K562 (cell line): ENCODE results near the gene NAV2. TPM values are rescaled to one million over a fixed set of nuclear protein-coding genes. Genes with fewer than 3 reads are reported as not detected.

Source experiments
- C11orf30 ChIP-seq: fragments of 450-650 bp; IDR thresholded peaks from 2 replicates; pipeline ENCODE4 v1.6.1; 2016; ENCODE audit warnings: low read depth, mild to moderate bottlenecking
- HNRNPH1 ChIP-seq: fragments of 200-400 bp; formaldehyde crosslinking; optimal IDR thresholded peaks from 2 replicates; pipeline ENCODE3; 2017; ENCODE audit warnings: low read depth, mild to moderate bottlenecking, low read length, moderate library complexity
- POLR2G ChIP-seq: fragments of 200-400 bp; formaldehyde crosslinking; IDR thresholded peaks from 2 replicates; pipeline ENCODE4 v1.6.1; 2017; ENCODE audit warnings: low read depth, mild to moderate bottlenecking, antibody characterized with exemption, low read length, moderate library complexity
- RFX7 ChIP-seq: fragments of 250-450 bp; sonication (Bioruptor Pico); IDR thresholded peaks from 2 replicates; pipeline ENCODE4 v1.5.1; 2021; ENCODE audit warnings: mild to moderate bottlenecking
- SMAD2 ChIP-seq: fragments of 150-350 bp; IDR thresholded peaks from 2 replicates; pipeline ENCODE4 v1.6.1; 2014; ENCODE audit warnings: low read depth, mild to moderate bottlenecking, low read length
- TCFL5 ChIP-seq: fragments of 250-450 bp; sonication (Bioruptor Pico); conservative IDR thresholded peaks from 2 replicates; pipeline ENCODE4 v1.6.1; 2021; ENCODE audit warnings: mild to moderate bottlenecking, moderate library complexity, matching md5 sums
- ZNF263 ChIP-seq: sonication (generic); formaldehyde crosslinking; IDR thresholded peaks from 2 replicates; pipeline ENCODE4 v1.8.0; 2022; ENCODE audit warnings: mild to moderate bottlenecking, missing genetic modification reagents, borderline replicate concordance
- ZNF316 ChIP-seq: fragments of 450-650 bp; IDR thresholded peaks from 2 replicates; pipeline ENCODE4 v1.6.1; 2016
- ZNF407 ChIP-seq: fragments of 450-650 bp; IDR thresholded peaks from 2 replicates; pipeline ENCODE4 v1.6.1; 2016; ENCODE audit warnings: low read depth
- ZNF592 ChIP-seq: fragments of 450-650 bp; IDR thresholded peaks from 2 replicates; pipeline ENCODE4 v1.6.1; 2017; ENCODE audit warnings: antibody characterized with exemption, mild to moderate bottlenecking
- polyA plus RNA-seq, 8 experiments: library from polyadenylated mRNA; depleted of rRNA in 4 of 8; stranded (reverse) in 5 of 8; unstranded in 3 of 8; fragments of >200 nt; fragmentation: Nextera tagmentation in 2 of 8; fragmentation: Illumina TruSeq in 1 of 8; extraction: Ambion mirVana in 2 of 8; extraction: Trizol in 1 of 8; gene quantifications; 2 replicates each; pipeline versions ENCODE4 v1.2.1 to v1.2.3, GENCODE V29; 2011 to 2014; ENCODE audit warnings: inconsistent platforms in 1 of 8, missing spikeins in 1 of 8
- total RNA-seq, 7 experiments: library from RNA; depleted of rRNA in 6 of 7; stranded (reverse); fragments of >200 nt in 6 of 7; fragmentation: Illumina TruSeq in 2 of 7; extraction: Trizol in 2 of 7; gene quantifications; 2 replicates each; pipeline versions ENCODE4 v1.2.1 to v1.2.3, GENCODE V29; 2011 to 2021; ENCODE audit warnings: low replicate concordance in 1 of 7

The NAV2 gene
- total and polyA plus RNA-seq, 9 of the 15 experiments (the other 6 are each of a cell fraction or from before 2014, with no cell fraction given) = 0.03 to 0.35 (median 0.05) TPM

GRCh38 chr11:20038412-20038811 lies 325.8 kb downstream of the NAV2 start (continued):
- TF ChIP-seq ZNF407 (no peak), TCFL5 (no peak), ZNF263 (no peak), SMAD2 (no peak), HNRNPH1 (no peak), POLR2G (no peak), ZNF316 (peak; percentile 60), C11orf30 (peak; percentile 39; the same call in 1 of the 2 replicates), RFX7 (CRISPR knock-in tag) (no peak), ZNF592 (no peak)
